Fibroblast of lung (primary cell): ENCODE measurements around the gene CLASP2. TPM values are rescaled to one million over a fixed set of nuclear protein-coding genes. Genes with fewer than 3 reads are reported as not detected.

ENCODE experiments used
- DNase-seq, 2 donors: peaks; one replicate each; pipeline versions ENCODE4 v3.0.0 to v3.0.0-alpha.2; 2010; ENCODE audit warnings: low read depth in 2 of 2
- H2AFZ ChIP-seq: 2 replicates; pipeline ENCODE4 v1.5.1; 2012; ENCODE audit warnings: low read length, control low read depth, inconsistent platforms
- H3K27ac ChIP-seq: 2 replicates; pipeline ENCODE4 v1.5.1; 2011; ENCODE audit warnings: low read length, control low read depth; ENCODE audit not compliant: insufficient read depth
- H3K27me3 ChIP-seq: 2 replicates; pipeline ENCODE4 v1.5.1; 2011; ENCODE audit warnings: mild to moderate bottlenecking, low read length; ENCODE audit not compliant: control insufficient read depth, insufficient read depth
- H3K36me3 ChIP-seq: 2 replicates; pipeline ENCODE4 v1.5.1; 2011; ENCODE audit warnings: low read length; ENCODE audit not compliant: control insufficient read depth, insufficient read depth
- H3K4me1 ChIP-seq: 2 replicates; pipeline ENCODE4 v1.5.1; 2011; ENCODE audit warnings: low read length; ENCODE audit not compliant: control insufficient read depth, insufficient read depth; ENCODE audit errors: extremely low read depth
- H3K4me2 ChIP-seq: 2 replicates; pipeline ENCODE4 v1.5.1; 2011; ENCODE audit warnings: low read length, control low read depth; ENCODE audit not compliant: insufficient read depth; ENCODE audit errors: extremely low read depth
- H3K4me3 ChIP-seq, 4 experiments: fragments of 200-600 bp in 1 of 4; sonication (generic) in 1 of 4; replicated peaks in 1 of 4; 2 replicates each; pipeline ENCODE4 v1.5.1; 2011 to 2016; ENCODE audit warnings: low read length in 4 of 4, low read depth in 3 of 4, mild to moderate bottlenecking in 3 of 4, control low read depth in 2 of 4, inconsistent platforms in 1 of 4, mixed read lengths in 1 of 4; ENCODE audit not compliant: insufficient read depth in 1 of 4; ENCODE audit errors: control extremely low read depth in 1 of 4
- H3K79me2 ChIP-seq: 2 replicates; pipeline ENCODE4 v1.5.1; 2012; ENCODE audit warnings: mild to moderate bottlenecking, low read length, inconsistent platforms; ENCODE audit not compliant: control insufficient read depth, insufficient read depth
- H3K9ac ChIP-seq: 2 replicates; pipeline ENCODE4 v1.5.1; 2011; ENCODE audit warnings: mild to moderate bottlenecking, low read length, control low read depth; ENCODE audit not compliant: insufficient read depth
- H3K9me3 ChIP-seq: 2 replicates; pipeline ENCODE4 v1.5.1; 2012; ENCODE audit warnings: low read depth, low read length; ENCODE audit not compliant: control insufficient read depth, insufficient read depth
- H4K20me1 ChIP-seq: 2 replicates; pipeline ENCODE4 v1.5.1; 2011; ENCODE audit warnings: low read length; ENCODE audit not compliant: control insufficient read depth, insufficient read depth; ENCODE audit errors: extremely low read depth
- CTCF ChIP-seq, 2 donors: IDR thresholded peaks in 1 of 2; conservative IDR thresholded peaks in 1 of 2; 1 replicate in 1 of 2; 2 replicates in 1 of 2; pipeline ENCODE4 v1.5.1; 2011 to 2012; ENCODE audit warnings: low read length in 2 of 2, control low read depth in 1 of 2, inconsistent platforms in 1 of 2, low read depth in 1 of 2, mild to moderate bottlenecking in 1 of 2
- EZH2 ChIP-seq: IDR thresholded peaks from 2 replicates; pipeline ENCODE4 v1.5.1; 2012; ENCODE audit warnings: low read length, control low read depth, mild to moderate bottlenecking; ENCODE audit errors: missing control alignments
- polyA plus RNA-seq, 2 donors: library from polyadenylated mRNA; depleted of rRNA in 1 of 2; stranded (reverse) in 1 of 2; unstranded in 1 of 2; fragments of >200 nt; gene quantifications; 2 replicates each; pipeline ENCODE4 v1.2.1, GENCODE V29; 2011 to 2012; ENCODE audit warnings: missing spikeins in 1 of 2
- total RNA-seq: library from RNA; depleted of rRNA; stranded (reverse); fragments of >200 nt; gene quantifications from 2 replicates; pipeline ENCODE4 v1.2.1, GENCODE V29; 2014

Gene CLASP2
- total and polyA plus RNA-seq, 2 donors (not counting 1 experiment from before 2014, with no cell fraction given): 31.8 to 62.6 TPM

- DNase-seq: no peak
- Histone ChIP-seq H3K79me2 (no peaks in the 10 kb centered on the region), H3K36me3 (no peaks in the 10 kb centered on the region), H3K9me3 (no peaks in the 10 kb centered on the region), H3K4me1 (no peaks in the 10 kb centered on the region), H3K9ac (no peak overlapping the region), H3K27ac (no peak overlapping the region), H3K27me3 (no peaks in the 10 kb centered on the region), H3K4me3 (no peak overlapping the region), H2AFZ (no peak overlapping the region), H4K20me1 (no peaks in the 10 kb centered on the region), H3K4me2 (no peak overlapping the region)
- TF ChIP-seq EZH2 (no peak), CTCF (conservative IDR thresholded peaks at IDR 0.05 in 1 of 2, IDR thresholded peaks at IDR 0.05 in 1 of 2; ENCODE audit: low read depth in 1 of 2, low read length in 2 of 2) (no peak)
Measured at GRCh38 chr3:33579840-33580239, 138.2 kb downstream of the CLASP2 start.

- Histone ChIP-seq H3K79me2 (no peaks in the 10 kb centered on the region), H3K4me1 (no peaks in the 10 kb centered on the region), H3K4me2 (no peak overlapping the region), H3K36me3 (no peaks in the 10 kb centered on the region), H4K20me1 (no peaks in the 10 kb centered on the region), H3K27me3 (no peaks in the 10 kb centered on the region), H2AFZ (no peak overlapping the region), H3K4me3 (no peak overlapping the region), H3K9me3 (no peaks in the 10 kb centered on the region), H3K27ac (no peak overlapping the region), H3K9ac (no peak overlapping the region)
- DNase-seq: no peak
- no peak for TF ChIP-seq EZH2
Measured at GRCh38 chr3:33579178-33579510, 138.9 kb downstream of the CLASP2 start.

GRCh38 chr3:33578325-33579177 lies 139.5 kb downstream of the CLASP2 start:
- Histone ChIP-seq H3K4me1 (no peaks in the 10 kb centered on the region), H4K20me1 (no peaks in the 10 kb centered on the region), H2AFZ (no peak overlapping the region), H3K9ac (no peak overlapping the region), H3K36me3 (no peaks in the 10 kb centered on the region), H3K4me3 (no peak overlapping the region), H3K27ac (no peak overlapping the region), H3K4me2 (no peak overlapping the region), H3K79me2 (no peaks in the 10 kb centered on the region), H3K9me3 (no peaks in the 10 kb centered on the region), H3K27me3 (no peaks in the 10 kb centered on the region)
- DNase-seq: peak; percentile 7 to 15
- TF ChIP-seq CTCF (conservative IDR thresholded peaks at IDR 0.05 in 1 of 2, IDR thresholded peaks at IDR 0.05 in 1 of 2; ENCODE audit: low read depth in 1 of 2, low read length in 2 of 2) (no peak), EZH2 (no peak)
